SJSA1 (cell line): ENCODE data around the gene PLCB3. TPM values are rescaled to one million over a fixed set of nuclear protein-coding genes. Genes with fewer than 3 reads are reported as not detected.

Experiments
- DNase-seq, 2 experiments: peaks; one replicate each; pipeline ENCODE4 v3.0.0-alpha.2; 2015 to 2020; ENCODE audit warnings: low spot score in 2 of 2, low read depth in 1 of 2
- H3K27ac ChIP-seq: fragments of 250-450 bp; sonication (Bioruptor Pico); 2 replicates; pipeline ENCODE4 v1.5.1; 2020; ENCODE audit warnings: mild to moderate bottlenecking, moderate library complexity
- H3K27me3 ChIP-seq: fragments of 250-450 bp; sonication (Bioruptor Pico); replicated peaks from 2 replicates; pipeline ENCODE4 v1.5.1; 2020; ENCODE audit warnings: mild to moderate bottlenecking, moderate library complexity
- H3K36me3 ChIP-seq: fragments of 250-450 bp; sonication (Bioruptor Pico); 2 replicates; pipeline ENCODE4 v1.5.1; 2020; ENCODE audit warnings: mild to moderate bottlenecking
- H3K4me1 ChIP-seq: fragments of 250-450 bp; sonication (Bioruptor Pico); replicated peaks from 2 replicates; pipeline ENCODE4 v1.6.1; 2021; ENCODE audit warnings: mild to moderate bottlenecking
- H3K4me3 ChIP-seq: fragments of 250-450 bp; sonication (Bioruptor Pico); 2 replicates; pipeline ENCODE4 v1.5.1; 2020; ENCODE audit warnings: mild to moderate bottlenecking
- H3K9me3 ChIP-seq: fragments of 250-450 bp; sonication (Bioruptor Pico); replicated peaks from 2 replicates; pipeline ENCODE4 v1.5.1; 2020; ENCODE audit warnings: mild to moderate bottlenecking
- total RNA-seq: library from RNA; depleted of rRNA; stranded (reverse); fragments of >200 nt; shearing (Covaris generic); gene quantifications from 2 replicates; pipeline ENCODE4 v1.2.3, GENCODE V29; 2014

PLCB3 gene
- total RNA-seq, 1 experiment from 2014 or later: 51.5 TPM

- Histone ChIP-seq H3K4me1 (peaks cover 43% of the 10 kb centered on the region), H3K36me3 (peaks cover 58% of the 10 kb centered on the region), H3K9me3 (0 out of 2 replicates have a peak, but pooled peaks cover 5% of the 10 kb centered on the region), H3K27ac (peak within 1 kb of the TSS; percentile 67), H3K4me3 (peak within 1 kb of the TSS; percentile 66), H3K27me3 (no peaks in the 10 kb centered on the region)
- peak; percentile 94 to 96 for DNase-seq
Observed at GRCh38 chr11:64225608-64226506, 25.5 kb upstream of the PLCB3 start, which contains the start of the genes NUDT22 and TRPT1. Gene NUDT22, plus strand, starts transcription at chr11:64226274. Its CDS starts 379 bp downstream, at chr11:64226653. Gene TRPT1, minus strand, starts transcription at chr11:64226186. Its CDS starts 326 bp downstream, at chr11:64225860.

- H3K27me3 ChIP-seq: no peaks in the 10 kb centered on the region
Observed at GRCh38 chr11:64226507-64227051, 24.8 kb upstream of the PLCB3 start.

GRCh38 chr11:64227405-64227956 is 23.8 kb upstream of the PLCB3 start:
- Histone ChIP-seq H3K4me3 (peak overlapping the region; percentile 66; the same call in 1 of the 2 replicates), H3K9me3 (0 out of 2 replicates have a peak, but pooled peaks cover 5% of the 10 kb centered on the region), H3K27me3 (no peaks in the 10 kb centered on the region), H3K4me1 (peaks cover 47% of the 10 kb centered on the region), H3K27ac (no peak overlapping the region), H3K36me3 (peaks cover 47% of the 10 kb centered on the region)
- no peak for DNase-seq

More at GRCh38 chr11:64226507-64227051, 24.8 kb upstream of the PLCB3 start:
- Histone ChIP-seq H3K4me1 (peaks cover 47% of the 10 kb centered on the region), H3K36me3 (peaks cover 51% of the 10 kb centered on the region), H3K9me3 (0 out of 2 replicates have a peak, but pooled peaks cover 5% of the 10 kb centered on the region), H3K4me3 (peak overlapping the region; percentile 66), H3K27ac (peak overlapping the region; percentile 67)
- DNase-seq: no peak

GRCh38 chr11:64229090-64229743 is 22.1 kb upstream of the PLCB3 start:
- no peaks in the 10 kb centered on the region for H3K27me3 ChIP-seq
- peaks cover 52% of the 10 kb centered on the region for H3K4me1 ChIP-seq
- H3K27ac ChIP-seq: no peak overlapping the region
- no peak overlapping the region for H3K4me3 ChIP-seq
- peaks cover 31% of the 10 kb centered on the region for H3K36me3 ChIP-seq
- 0 out of 2 replicates have a peak, but pooled peaks cover 5% of the 10 kb centered on the region for H3K9me3 ChIP-seq
- DNase-seq: no peak

GRCh38 chr11:64229744-64230170 is 21.6 kb upstream of the PLCB3 start:
- Histone ChIP-seq H3K4me3 (peak overlapping the region; percentile 66), H3K36me3 (peaks cover 26% of the 10 kb centered on the region), H3K27ac (no peak overlapping the region), H3K27me3 (no peaks in the 10 kb centered on the region), H3K4me1 (peaks cover 49% of the 10 kb centered on the region), H3K9me3 (0 out of 2 replicates have a peak, but pooled peaks cover 5% of the 10 kb centered on the region)
- DNase-seq: no peak

GRCh38 chr11:64230171-64230984 is 21.0 kb upstream of the PLCB3 start, which contains the start of gene DNAJC4:
Gene DNAJC4, plus strand, starts transcription at chr11:64230548. Its CDS starts 307 bp downstream, at chr11:64230855.
- peak; percentile 94 for DNase-seq
- H3K36me3 ChIP-seq: peaks cover 28% of the 10 kb centered on the region
- peak within 1 kb of the TSS; percentile 66 for H3K4me3 ChIP-seq
- H3K27me3 ChIP-seq: no peaks in the 10 kb centered on the region
- 0 out of 2 replicates have a peak, but pooled peaks cover 5% of the 10 kb centered on the region for H3K9me3 ChIP-seq
- H3K27ac ChIP-seq: peak within 1 kb of the TSS; percentile 35
- peaks cover 50% of the 10 kb centered on the region for H3K4me1 ChIP-seq

- peaks cover 34% of the 10 kb centered on the region for H3K36me3 ChIP-seq
- DNase-seq: no peak
- H3K4me1 ChIP-seq: peaks cover 47% of the 10 kb centered on the region
- H3K9me3 ChIP-seq: 0 out of 2 replicates have a peak, but pooled peaks cover 5% of the 10 kb centered on the region
- peak overlapping the region; percentile 66 for H3K4me3 ChIP-seq
- H3K27me3 ChIP-seq: no peaks in the 10 kb centered on the region
- peak overlapping the region; percentile 35 for H3K27ac ChIP-seq
Observed at GRCh38 chr11:64230985-64231365, 20.4 kb upstream of the PLCB3 start.

GRCh38 chr11:64231546-64231945 is 19.8 kb upstream of the PLCB3 start:
- Histone ChIP-seq H3K9me3 (0 out of 2 replicates have a peak, but pooled peaks cover 4% of the 10 kb centered on the region), H3K4me1 (peaks cover 44% of the 10 kb centered on the region), H3K4me3 (no peak overlapping the region), H3K36me3 (peaks cover 33% of the 10 kb centered on the region), H3K27me3 (no peaks in the 10 kb centered on the region), H3K27ac (no peak overlapping the region)
- DNase-seq: no peak

- DNase-seq: no peak
- Histone ChIP-seq H3K27me3 (no peaks in the 10 kb centered on the region), H3K4me3 (no peak overlapping the region), H3K9me3 (no peaks in the 10 kb centered on the region), H3K27ac (no peak overlapping the region), H3K4me1 (peaks cover 36% of the 10 kb centered on the region), H3K36me3 (peaks cover 27% of the 10 kb centered on the region)
Observed at GRCh38 chr11:64232182-64232966, 19.0 kb upstream of the PLCB3 start.

GRCh38 chr11:64232967-64233315 is 18.4 kb upstream of the PLCB3 start:
- H3K9me3 ChIP-seq: no peaks in the 10 kb centered on the region
- no peak overlapping the region for H3K4me3 ChIP-seq
- H3K27me3 ChIP-seq: no peaks in the 10 kb centered on the region
- no peak for DNase-seq
- peaks cover 32% of the 10 kb centered on the region for H3K36me3 ChIP-seq
- peaks cover 34% of the 10 kb centered on the region for H3K4me1 ChIP-seq
- no peak overlapping the region for H3K27ac ChIP-seq

- peaks cover 31% of the 10 kb centered on the region for H3K36me3 ChIP-seq
- DNase-seq: peak in 1 of 2 experiments; percentile 39
- peak within 1 kb of the TSS; percentile 79 for H3K4me3 ChIP-seq
- H3K27me3 ChIP-seq: no peaks in the 10 kb centered on the region
- H3K9me3 ChIP-seq: no peaks in the 10 kb centered on the region
- no peak within 1 kb of the TSS for H3K27ac ChIP-seq
- peaks cover 34% of the 10 kb centered on the region for H3K4me1 ChIP-seq
Observed at GRCh38 chr11:64233913-64234586, 17.3 kb upstream of the PLCB3 start, which contains the start of gene VEGFB. Gene VEGFB, plus strand, starts transcription at chr11:64234584. Its CDS starts 250 bp downstream, at chr11:64234834.
